IMR-90 (cell line): ENCODE measurements around the gene FOXP1. TPM values are rescaled to one million over a fixed set of nuclear protein-coding genes. Genes with fewer than 3 reads are reported as not detected.
"Not testable (repeated sequence)": the region's sequence is repeated elsewhere in the genome, so short reads cannot be mapped to it uniquely, and the experiment has no call there.

Experiments used
- ATAC-seq: fragments of 200-7000 bp; cut with Tn5 transposase; 2 replicates; pipeline ENCODE4 v1.9.1; 2020; ENCODE audit warnings: low read depth, mild to moderate bottlenecking, moderate library complexity
- BruUV-seq: library from RNA; stranded (reverse); fragments of 400-500 nt; replicated peaks from 2 replicates; lab custom pipeline; 2021; lab: Mats Ljungman, UMichigan
- CTCF ChIA-PET: fragments of 300-600 bp; formaldehyde crosslinking; extraction: SDS; loops from one replicate; lab custom pipeline; 2021; ENCODE audit warnings: antibody characterized with exemption; lab: Yijun Ruan, JAX
- POLR2A ChIA-PET: fragments of 300-600 bp; sonication (Branson Sonifier 250); formaldehyde crosslinking; loops from one replicate; lab custom pipeline; 2022; ENCODE audit warnings: antibody characterized with exemption; ENCODE audit not compliant: unreplicated experiment; lab: Charles Lee
- DNase-seq: peaks from one replicate; pipeline ENCODE4 v3.0.0; 2013
- H2AFZ ChIP-seq: replicated peaks from 2 replicates; pipeline ENCODE3; 2013; ENCODE audit warnings: low read length, mild to moderate bottlenecking; ENCODE audit not compliant: poor library complexity
- H2AK5ac ChIP-seq: 2 replicates; pipeline ENCODE4 v1.6.1; 2013; ENCODE audit warnings: low read depth, low read length, inconsistent platforms
- H2AK9ac ChIP-seq: replicated peaks from 2 replicates; pipeline ENCODE3; 2013; ENCODE audit warnings: mild to moderate bottlenecking, low read depth, low read length, moderate library complexity; ENCODE audit not compliant: poor library complexity
- H2BK120ac ChIP-seq: 2 replicates; pipeline ENCODE4 v1.6.1; 2013; ENCODE audit warnings: low read depth, low read length, inconsistent platforms
- H2BK15ac ChIP-seq: 3 replicates; pipeline ENCODE4 v1.6.1; 2013; ENCODE audit warnings: low read depth, low read length, inconsistent platforms
- H2BK20ac ChIP-seq: 2 replicates; pipeline ENCODE4 v1.6.1; 2013; ENCODE audit warnings: low read depth, mild to moderate bottlenecking, inconsistent platforms, low read length, moderate library complexity
- H2BK5ac ChIP-seq: 2 replicates; pipeline ENCODE4 v1.6.1; 2013; ENCODE audit warnings: mild to moderate bottlenecking, low read depth, low read length, inconsistent platforms; ENCODE audit not compliant: poor library complexity, severe bottlenecking
- H3K14ac ChIP-seq: replicated peaks from 2 replicates; pipeline ENCODE4 v1.6.1; 2013; ENCODE audit warnings: low read depth, low read length, inconsistent platforms
- H3K18ac ChIP-seq: 2 replicates; pipeline ENCODE4 v1.6.1; 2013; ENCODE audit warnings: low read depth, low read length, control low read depth
- H3K23ac ChIP-seq: 2 replicates; pipeline ENCODE4 v1.6.1; 2013; ENCODE audit warnings: low read depth, low read length, inconsistent platforms
- H3K27ac ChIP-seq: 2 replicates; pipeline ENCODE4 v1.5.1; 2013; ENCODE audit warnings: mild to moderate bottlenecking, control low read depth, low read length; ENCODE audit not compliant: insufficient read depth
- H3K27me3 ChIP-seq: 2 replicates; pipeline ENCODE4 v1.6.1; 2013; ENCODE audit warnings: low read length; ENCODE audit not compliant: control insufficient read depth, insufficient read depth
- H3K36me3 ChIP-seq: 2 replicates; pipeline ENCODE4 v1.6.1; 2013; ENCODE audit warnings: low read length, mixed read lengths; ENCODE audit not compliant: control insufficient read depth, insufficient read depth
- H3K4ac ChIP-seq: 2 replicates; pipeline ENCODE4 v1.6.1; 2013; ENCODE audit warnings: low read depth, low read length, inconsistent platforms
- H3K4me1 ChIP-seq: 2 replicates; pipeline ENCODE4 v1.6.1; 2013; ENCODE audit warnings: low read length, mixed read lengths; ENCODE audit not compliant: control insufficient read depth, insufficient read depth
- H3K4me2 ChIP-seq: 2 replicates; pipeline ENCODE4 v1.6.1; 2013; ENCODE audit warnings: low read depth, mild to moderate bottlenecking, control low read depth, low read length, moderate library complexity
- H3K4me3 ChIP-seq: 2 replicates; pipeline ENCODE4 v1.5.1; 2013; ENCODE audit warnings: low read depth, mild to moderate bottlenecking, control low read depth, low read length, moderate library complexity; ENCODE audit not compliant: insufficient read depth
- H3K56ac ChIP-seq: 2 replicates; pipeline ENCODE4 v1.6.1; 2013; ENCODE audit warnings: low read length, inconsistent platforms; ENCODE audit not compliant: insufficient read depth; ENCODE audit errors: extremely low read depth
- H3K79me1 ChIP-seq, 2 experiments: 2 replicates each; pipeline ENCODE4 v1.6.1; 2013; ENCODE audit warnings: low read length in 2 of 2, inconsistent platforms in 1 of 2, low read depth in 1 of 2
- H3K9ac ChIP-seq: 2 replicates; pipeline ENCODE4 v1.6.1; 2013; ENCODE audit warnings: low read depth, low read length, control low read depth
- H3K9me1 ChIP-seq: 2 replicates; pipeline ENCODE4 v1.6.1; 2013; ENCODE audit warnings: low read length, inconsistent platforms; ENCODE audit not compliant: insufficient read depth
- H3K9me3 ChIP-seq: 2 replicates; pipeline ENCODE4 v1.6.1; 2013; ENCODE audit warnings: low read length; ENCODE audit not compliant: control insufficient read depth, insufficient read depth
- H4K20me1 ChIP-seq: 2 replicates; pipeline ENCODE4 v1.6.1; 2013; ENCODE audit warnings: low read length, inconsistent platforms; ENCODE audit not compliant: insufficient read depth
- H4K5ac ChIP-seq: 2 replicates; pipeline ENCODE4 v1.6.1; 2013; ENCODE audit warnings: mild to moderate bottlenecking, low read depth, low read length, control low read depth
- H4K8ac ChIP-seq, 2 experiments: 2 replicates each; pipeline ENCODE4 v1.6.1; 2013; ENCODE audit warnings: low read depth in 2 of 2, low read length in 2 of 2, control low read depth in 1 of 2, inconsistent platforms in 1 of 2
- H4K91ac ChIP-seq: 2 replicates; pipeline ENCODE4 v1.6.1; 2013; ENCODE audit warnings: low read depth, low read length, inconsistent platforms; ENCODE audit not compliant: insufficient read depth
- WGBS, 2 experiments: methylation state at CpG; one replicate each; pipeline versions ENCODE4 v1.1.5 to v1.1.7; 2013; ENCODE audit warnings: missing lambda C conversion rate in 2 of 2; ENCODE audit not compliant: insufficient read length in 1 of 2; ENCODE audit errors: extremely low coverage in 2 of 2; 5-methylcytosine and 5-hydroxymethylcytosine counted together
- dilution Hi-C: fragments of 300-500 bp; cut with HindIII; formaldehyde crosslinking; loops from one replicate; pipeline ENCODE4 v1.14.3; 2018; ENCODE audit warnings: low sequenced_read_pairs; ENCODE audit not compliant: unreplicated experiment
- in situ Hi-C: fragments of 300-500 bp; cut with MboI; formaldehyde crosslinking; loops from 3 replicates; pipeline ENCODE4 v1.14.3; 2019; ENCODE audit warnings: low sequenced_read_pairs, inconsistent platforms, mixed read lengths
- intact Hi-C: fragments of 100-400 bp; cut with micrococcal nuclease; formaldehyde crosslinking; loops from 2 replicates; pipeline ENCODE4 v1.10.0; 2022
- polyA plus RNA-seq, 3 experiments: library from polyadenylated mRNA; depleted of rRNA; stranded (reverse); fragments of >200 nt; gene quantifications; 2 replicates each; pipeline ENCODE4 v1.2.3, GENCODE V29; 2012; ENCODE audit warnings: low replicate concordance in 1 of 3
- total RNA-seq: library from RNA; depleted of rRNA; stranded (reverse); fragments of >200 nt; gene quantifications from 2 replicates; pipeline ENCODE4 v1.2.3, GENCODE V29; 2012

The FOXP1 gene
- total and polyA plus RNA-seq, 2 of the 4 experiments (the other 2 are of a cell fraction): 37.0 to 132 TPM

DNA sequence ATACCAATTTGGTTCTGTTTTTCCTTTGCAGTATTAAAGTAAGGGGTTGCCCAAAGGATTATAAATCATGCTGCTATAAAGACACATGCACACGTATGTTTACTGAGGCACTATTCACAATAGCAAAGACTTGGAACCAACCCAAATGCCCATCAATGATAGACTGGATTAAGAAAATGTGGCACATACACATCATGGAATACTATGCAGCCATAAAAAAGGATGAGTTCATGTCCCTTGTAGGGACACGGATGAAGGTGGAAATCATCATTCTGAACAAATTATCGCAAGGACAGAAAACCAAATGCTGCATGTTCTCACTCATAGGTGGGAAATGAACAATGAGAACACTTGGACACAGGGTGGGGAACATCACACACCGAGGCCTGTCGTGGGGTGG lies 259.3 kb downstream of the FOXP1 start:
- H3K4me3 ChIP-seq, H3K36me3 ChIP-seq, H4K8ac ChIP-seq, H2BK5ac ChIP-seq, DNase-seq, H3K18ac ChIP-seq, H2AFZ ChIP-seq, H2AK9ac ChIP-seq, H4K20me1 ChIP-seq, dilution Hi-C loops, H2BK15ac ChIP-seq, H3K56ac ChIP-seq, H4K91ac ChIP-seq, H3K4ac ChIP-seq, H2AK5ac ChIP-seq, H3K9me3 ChIP-seq, CTCF ChIA-PET, POLR2A ChIA-PET, BruUV-seq, H3K27me3 ChIP-seq, H3K23ac ChIP-seq, H2BK120ac ChIP-seq, H3K4me1 ChIP-seq, H3K9ac ChIP-seq, H3K14ac ChIP-seq, H3K4me2 ChIP-seq, H4K5ac ChIP-seq, H3K79me1 ChIP-seq, H2BK20ac ChIP-seq, H3K27ac ChIP-seq, H3K9me1 ChIP-seq, ATAC-seq, intact Hi-C loops: not testable (repeated sequence)
- in situ Hi-C loops: loop anchor here (25.0 kb wide), 1 partner anchor 612 kb away; no protein-coding TSS in a partner anchor
- WGBS, 2 experiments: no CpG with 5 or more reads among the region's 5 CpGs
